Measurements from ENCODE around the gene IFNA21. TPM values are rescaled to one million over a fixed set of nuclear protein-coding genes. Genes with fewer than 3 reads are reported as not detected.
"Not testable (repeated sequence)": the region's sequence is repeated elsewhere in the genome, so short reads cannot be mapped to it uniquely, and the experiment has no call there.

Gene IFNA21
- total and polyA plus RNA-seq, 2 donors (not counting 3 experiments of a cell fraction or from before 2014, with no cell fraction given) = not detected

DNA sequence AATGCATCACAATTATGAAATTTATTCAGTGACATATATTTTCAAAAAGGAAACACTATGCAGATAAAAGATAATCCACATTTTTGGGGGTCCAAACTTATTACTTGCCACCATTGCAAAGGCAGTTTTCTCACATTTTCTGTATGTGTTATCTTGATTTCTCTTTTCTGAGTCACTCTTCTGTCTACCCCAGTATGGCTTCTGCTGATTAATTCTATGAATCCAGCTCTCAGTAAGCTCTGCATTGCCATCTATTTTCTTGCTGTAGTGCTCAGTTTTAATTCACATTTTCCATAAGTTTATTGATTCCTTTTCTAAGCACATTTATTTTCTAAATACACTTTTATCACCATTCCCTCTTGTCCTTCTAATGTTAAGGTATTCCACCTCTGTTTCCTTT is 38.7 kb upstream of the IFNA21 start:
- no peak for FAIRE-seq
- no peaks in the 10 kb centered on the region for H4K20me1 ChIP-seq (replicated peaks; ENCODE audit: control insufficient read depth, extremely low read depth, insufficient read depth, low read length)
- H3K79me2 ChIP-seq (ENCODE audit: control insufficient read depth, insufficient read depth, low read length) = no peaks in the 10 kb centered on the region
- BruUV-seq (replicated peaks) = no TSS peak
- H3K27me3 ChIP-seq (ENCODE audit: control insufficient read depth in 2 of 2, insufficient read depth in 2 of 2, low read length in 2 of 2) = peaks cover 2 to 9% of the 10 kb centered on the region in 2 experiments
- H3K9me1 ChIP-seq (replicated peaks; ENCODE audit: control insufficient read depth, extremely low read depth, insufficient read depth, low read length) = no peaks in the 10 kb centered on the region
- ChIA-PET POLR2A (no interaction called here), CTCF (no interaction called here)
- H3K4me1 ChIP-seq (ENCODE audit: control insufficient read depth, extremely low read depth, insufficient read depth, low read length) = no peaks in the 10 kb centered on the region
- dilution Hi-C loops (cut with MboI; ENCODE audit: extremely low pct_ligation_motif_present, low sequenced_read_pairs) (no loop called here), intact Hi-C loops (cut with micrococcal nuclease) (no loop called here)
- no peaks in the 10 kb centered on the region for H3K36me3 ChIP-seq (ENCODE audit: control insufficient read depth in 2 of 2, extremely low read depth in 1 of 2, insufficient read depth in 2 of 2, low read length in 2 of 2)
- H3K9me3 ChIP-seq (replicated peaks; ENCODE audit: control insufficient read depth, insufficient read depth, low read length) = no peaks in the 10 kb centered on the region
- H2AFZ ChIP-seq (ENCODE audit: low read depth, low read length) = no peak overlapping the region
- TF ChIP-seq, protein P1, sequence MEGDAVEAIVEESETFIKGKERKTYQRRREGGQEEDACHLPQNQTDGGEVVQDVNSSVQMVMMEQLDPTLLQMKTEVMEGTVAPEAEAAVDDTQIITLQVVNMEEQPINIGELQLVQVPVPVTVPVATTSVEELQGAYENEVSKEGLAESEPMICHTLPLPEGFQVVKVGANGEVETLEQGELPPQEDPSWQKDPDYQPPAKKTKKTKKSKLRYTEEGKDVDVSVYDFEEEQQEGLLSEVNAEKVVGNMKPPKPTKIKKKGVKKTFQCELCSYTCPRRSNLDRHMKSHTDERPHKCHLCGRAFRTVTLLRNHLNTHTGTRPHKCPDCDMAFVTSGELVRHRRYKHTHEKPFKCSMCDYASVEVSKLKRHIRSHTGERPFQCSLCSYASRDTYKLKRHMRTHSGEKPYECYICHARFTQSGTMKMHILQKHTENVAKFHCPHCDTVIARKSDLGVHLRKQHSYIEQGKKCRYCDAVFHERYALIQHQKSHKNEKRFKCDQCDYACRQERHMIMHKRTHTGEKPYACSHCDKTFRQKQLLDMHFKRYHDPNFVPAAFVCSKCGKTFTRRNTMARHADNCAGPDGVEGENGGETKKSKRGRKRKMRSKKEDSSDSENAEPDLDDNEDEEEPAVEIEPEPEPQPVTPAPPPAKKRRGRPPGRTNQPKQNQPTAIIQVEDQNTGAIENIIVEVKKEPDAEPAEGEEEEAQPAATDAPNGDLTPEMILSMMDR (IDR thresholded peaks at IDR 0.05; ENCODE audit: extremely low read depth in 1 of 2, insufficient read depth in 1 of 2, low read depth in 1 of 2, low read length in 2 of 2) = no peak
- TF ChIP-seq JUN (IDR thresholded peaks at IDR 0.05; ENCODE audit: borderline replicate concordance, insufficient read depth, insufficient read length, low read depth) = no peak
- no peak for TF ChIP-seq FOS (IDR thresholded peaks at IDR 0.05; ENCODE audit: borderline replicate concordance, insufficient read depth, low read length)
- TF ChIP-seq GATA2 (IDR thresholded peaks at IDR 0.05; ENCODE audit: insufficient read depth, insufficient read length, low read depth, low read length) = no peak
- TF ChIP-seq MYC (IDR thresholded peaks at IDR 0.05; ENCODE audit: low read depth, low read length) = no peak
- no peak overlapping the region for H3K4me3 ChIP-seq (replicated peaks in 1 of 3; ENCODE audit: insufficient read depth in 1 of 3, low read depth in 1 of 3, low read length in 3 of 3)
- no peak overlapping the region for H3K27ac ChIP-seq (ENCODE audit: insufficient read depth, low read depth, low read length)
- no peak for DNase-seq (ENCODE audit: low read depth, low spot score)
- no peak overlapping the region for H3K4me2 ChIP-seq (ENCODE audit: insufficient read depth, low read length)
- H3K9ac ChIP-seq (replicated peaks; ENCODE audit: extremely low read depth, insufficient read depth, low read length) = no peak overlapping the region

DNA sequence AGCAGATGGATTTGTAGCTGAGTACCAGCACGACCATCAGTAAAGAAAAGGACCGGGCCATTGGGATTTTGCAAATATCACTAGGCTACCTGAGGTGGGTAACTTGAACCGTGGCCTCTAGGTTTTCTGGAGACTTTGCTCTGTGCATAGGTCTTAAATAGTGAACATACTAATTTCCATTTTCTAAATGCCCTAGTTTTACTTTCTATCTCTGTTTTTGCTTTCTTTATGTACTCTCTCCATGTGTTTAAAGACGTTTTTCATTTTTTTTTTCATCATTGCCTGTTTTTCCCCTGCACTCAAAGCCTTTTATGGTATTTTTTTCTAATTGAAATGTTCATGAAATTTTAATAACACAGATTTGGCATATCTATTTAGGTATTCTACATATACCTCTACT is 35.6 kb upstream of the IFNA21 start, which contains the start of gene IFNA7:
IFNA7 (minus strand) TSS at position 101 of the 400 bp plus-strand sequence; CDS start at position 61, 40 bp downstream.
- H3K79me2 ChIP-seq (ENCODE audit: control insufficient read depth, insufficient read depth, low read length); H3K4me1 ChIP-seq (ENCODE audit: control insufficient read depth, extremely low read depth, insufficient read depth, low read length); H3K4me3 ChIP-seq (replicated peaks in 1 of 3; ENCODE audit: insufficient read depth in 1 of 3, low read depth in 1 of 3, low read length in 3 of 3); intact Hi-C loops (cut with micrococcal nuclease); H3K9me1 ChIP-seq (replicated peaks; ENCODE audit: control insufficient read depth, extremely low read depth, insufficient read depth, low read length); H2AFZ ChIP-seq (ENCODE audit: low read depth, low read length); POLR2A ChIA-PET; H3K36me3 ChIP-seq (ENCODE audit: control insufficient read depth in 2 of 2, extremely low read depth in 1 of 2, insufficient read depth in 2 of 2, low read length in 2 of 2); H3K4me2 ChIP-seq (ENCODE audit: insufficient read depth, low read length); FAIRE-seq; H3K9me3 ChIP-seq (replicated peaks; ENCODE audit: control insufficient read depth, insufficient read depth, low read length); H3K27me3 ChIP-seq (ENCODE audit: control insufficient read depth in 2 of 2, insufficient read depth in 2 of 2, low read length in 2 of 2); H3K9ac ChIP-seq (replicated peaks; ENCODE audit: extremely low read depth, insufficient read depth, low read length); H3K27ac ChIP-seq (ENCODE audit: insufficient read depth, low read depth, low read length); DNase-seq (ENCODE audit: low read depth, low spot score); BruUV-seq (replicated peaks); H4K20me1 ChIP-seq (replicated peaks; ENCODE audit: control insufficient read depth, extremely low read depth, insufficient read depth, low read length); dilution Hi-C loops (cut with MboI; ENCODE audit: extremely low pct_ligation_motif_present, low sequenced_read_pairs): not testable (repeated sequence)
- CTCF ChIA-PET = interaction anchor here (1.0 kb wide), 1 partner anchor 194 kb away, joined by 3 read pairs; no protein-coding TSS in a partner anchor

All from endothelial cell of umbilical vein (primary cell).